GM12878 (cell line): ENCODE results near the gene ARID5B. TPM values are rescaled to one million over a fixed set of nuclear protein-coding genes. Genes with fewer than 3 reads are reported as not detected.

Experiments used
- SP1 ChIP-seq: IDR thresholded peaks from one replicate; pipeline ENCODE4 v1.6.1; 2011; ENCODE audit warnings: low read depth, low read length
- STAT3 ChIP-seq: IDR thresholded peaks from 2 replicates; pipeline ENCODE4 v1.6.1; 2011; ENCODE audit warnings: low read depth, low read length, improper control_type of control experiment
- TCF3 ChIP-seq: IDR thresholded peaks from 2 replicates; pipeline ENCODE4 v1.6.1; 2012; ENCODE audit warnings: low read depth, mild to moderate bottlenecking, low read length, borderline replicate concordance; ENCODE audit not compliant: insufficient read depth
- polyA plus RNA-seq, 11 experiments: library from polyadenylated mRNA; depleted of rRNA in 4 of 11; unstranded in 6 of 11; stranded (reverse) in 5 of 11; fragments of >200 nt; fragmentation: Nextera tagmentation in 4 of 11; fragmentation: Illumina TruSeq in 1 of 11; extraction: Ambion mirVana in 4 of 11; extraction: Trizol in 1 of 11; gene quantifications; 1 replicate in 1 of 11; 2 replicates in 10 of 11; pipeline versions ENCODE4 v1.2.1 to v1.2.3, GENCODE V29; 2011 to 2016; ENCODE audit warnings: inconsistent platforms in 2 of 11, missing spikeins in 2 of 11, low read depth in 1 of 11
- total RNA-seq, 4 experiments: library from RNA; depleted of rRNA in 3 of 4; stranded (reverse); fragments of >200 nt in 3 of 4; fragmentation: Illumina TruSeq in 1 of 4; extraction: Trizol in 1 of 4; gene quantifications; 2 replicates each; pipeline versions ENCODE4 v1.2.1 to v1.2.3, GENCODE V29; 2013 to 2021
- TF ChIP-seq, protein P1 (sequence below): fragments of 450-650 bp; IDR thresholded peaks from 2 replicates; pipeline ENCODE4 v1.6.1; 2016; ENCODE audit warnings: mild to moderate bottlenecking, moderate library complexity, borderline replicate concordance
- TF ChIP-seq, protein P2 (sequence below): fragments of 450-650 bp; IDR thresholded peaks from 2 replicates; pipeline ENCODE4 v1.6.1; 2017; ENCODE audit warnings: mild to moderate bottlenecking, moderate library complexity
- TF ChIP-seq, protein P3 (sequence below): fragments of 450-650 bp; IDR thresholded peaks from 2 replicates; pipeline ENCODE4 v1.6.1; 2014; ENCODE audit warnings: mild to moderate bottlenecking

ARID5B gene
- total and polyA plus RNA-seq, 10 of the 15 experiments (the other 5 are each of a cell fraction or from before 2014, with no cell fraction given), result 2.7 to 8.5 (median 6.1) TPM

DNA sequence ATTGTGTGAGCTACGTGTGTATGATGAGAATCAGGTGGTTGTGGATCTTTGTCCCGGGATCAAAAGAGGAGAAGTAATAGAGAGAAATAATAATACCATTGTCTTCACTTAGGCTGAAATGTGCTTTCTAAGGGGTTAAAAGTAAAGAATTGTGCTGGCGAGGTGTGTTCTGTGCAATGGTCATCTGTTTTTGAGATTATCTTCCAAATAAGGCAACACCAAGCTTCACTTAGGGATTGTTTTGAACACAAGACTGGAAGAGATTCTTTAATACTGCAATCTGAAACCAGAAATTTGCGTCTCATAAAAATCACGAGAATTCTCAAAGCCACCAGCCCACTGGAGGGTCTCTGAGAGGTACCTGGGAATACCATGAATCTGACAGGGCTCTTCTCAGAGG, 84.2 kb downstream of the ARID5B start (continued):
- TF ChIP-seq, protein P1, sequence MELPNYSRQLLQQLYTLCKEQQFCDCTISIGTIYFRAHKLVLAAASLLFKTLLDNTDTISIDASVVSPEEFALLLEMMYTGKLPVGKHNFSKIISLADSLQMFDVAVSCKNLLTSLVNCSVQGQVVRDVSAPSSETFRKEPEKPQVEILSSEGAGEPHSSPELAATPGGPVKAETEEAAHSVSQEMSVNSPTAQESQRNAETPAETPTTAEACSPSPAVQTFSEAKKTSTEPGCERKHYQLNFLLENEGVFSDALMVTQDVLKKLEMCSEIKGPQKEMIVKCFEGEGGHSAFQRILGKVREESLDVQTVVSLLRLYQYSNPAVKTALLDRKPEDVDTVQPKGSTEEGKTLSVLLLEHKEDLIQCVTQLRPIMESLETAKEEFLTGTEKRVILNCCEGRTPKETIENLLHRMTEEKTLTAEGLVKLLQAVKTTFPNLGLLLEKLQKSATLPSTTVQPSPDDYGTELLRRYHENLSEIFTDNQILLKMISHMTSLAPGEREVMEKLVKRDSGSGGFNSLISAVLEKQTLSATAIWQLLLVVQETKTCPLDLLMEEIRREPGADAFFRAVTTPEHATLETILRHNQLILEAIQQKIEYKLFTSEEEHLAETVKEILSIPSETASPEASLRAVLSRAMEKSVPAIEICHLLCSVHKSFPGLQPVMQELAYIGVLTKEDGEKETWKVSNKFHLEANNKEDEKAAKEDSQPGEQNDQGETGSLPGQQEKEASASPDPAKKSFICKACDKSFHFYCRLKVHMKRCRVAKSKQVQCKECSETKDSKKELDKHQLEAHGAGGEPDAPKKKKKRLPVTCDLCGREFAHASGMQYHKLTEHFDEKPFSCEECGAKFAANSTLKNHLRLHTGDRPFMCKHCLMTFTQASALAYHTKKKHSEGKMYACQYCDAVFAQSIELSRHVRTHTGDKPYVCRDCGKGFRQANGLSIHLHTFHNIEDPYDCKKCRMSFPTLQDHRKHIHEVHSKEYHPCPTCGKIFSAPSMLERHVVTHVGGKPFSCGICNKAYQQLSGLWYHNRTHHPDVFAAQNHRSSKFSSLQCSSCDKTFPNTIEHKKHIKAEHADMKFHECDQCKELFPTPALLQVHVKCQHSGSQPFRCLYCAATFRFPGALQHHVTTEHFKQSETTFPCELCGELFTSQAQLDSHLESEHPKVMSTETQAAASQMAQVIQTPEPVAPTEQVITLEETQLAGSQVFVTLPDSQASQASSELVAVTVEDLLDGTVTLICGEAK, result no peak
- TF ChIP-seq, protein P2, sequence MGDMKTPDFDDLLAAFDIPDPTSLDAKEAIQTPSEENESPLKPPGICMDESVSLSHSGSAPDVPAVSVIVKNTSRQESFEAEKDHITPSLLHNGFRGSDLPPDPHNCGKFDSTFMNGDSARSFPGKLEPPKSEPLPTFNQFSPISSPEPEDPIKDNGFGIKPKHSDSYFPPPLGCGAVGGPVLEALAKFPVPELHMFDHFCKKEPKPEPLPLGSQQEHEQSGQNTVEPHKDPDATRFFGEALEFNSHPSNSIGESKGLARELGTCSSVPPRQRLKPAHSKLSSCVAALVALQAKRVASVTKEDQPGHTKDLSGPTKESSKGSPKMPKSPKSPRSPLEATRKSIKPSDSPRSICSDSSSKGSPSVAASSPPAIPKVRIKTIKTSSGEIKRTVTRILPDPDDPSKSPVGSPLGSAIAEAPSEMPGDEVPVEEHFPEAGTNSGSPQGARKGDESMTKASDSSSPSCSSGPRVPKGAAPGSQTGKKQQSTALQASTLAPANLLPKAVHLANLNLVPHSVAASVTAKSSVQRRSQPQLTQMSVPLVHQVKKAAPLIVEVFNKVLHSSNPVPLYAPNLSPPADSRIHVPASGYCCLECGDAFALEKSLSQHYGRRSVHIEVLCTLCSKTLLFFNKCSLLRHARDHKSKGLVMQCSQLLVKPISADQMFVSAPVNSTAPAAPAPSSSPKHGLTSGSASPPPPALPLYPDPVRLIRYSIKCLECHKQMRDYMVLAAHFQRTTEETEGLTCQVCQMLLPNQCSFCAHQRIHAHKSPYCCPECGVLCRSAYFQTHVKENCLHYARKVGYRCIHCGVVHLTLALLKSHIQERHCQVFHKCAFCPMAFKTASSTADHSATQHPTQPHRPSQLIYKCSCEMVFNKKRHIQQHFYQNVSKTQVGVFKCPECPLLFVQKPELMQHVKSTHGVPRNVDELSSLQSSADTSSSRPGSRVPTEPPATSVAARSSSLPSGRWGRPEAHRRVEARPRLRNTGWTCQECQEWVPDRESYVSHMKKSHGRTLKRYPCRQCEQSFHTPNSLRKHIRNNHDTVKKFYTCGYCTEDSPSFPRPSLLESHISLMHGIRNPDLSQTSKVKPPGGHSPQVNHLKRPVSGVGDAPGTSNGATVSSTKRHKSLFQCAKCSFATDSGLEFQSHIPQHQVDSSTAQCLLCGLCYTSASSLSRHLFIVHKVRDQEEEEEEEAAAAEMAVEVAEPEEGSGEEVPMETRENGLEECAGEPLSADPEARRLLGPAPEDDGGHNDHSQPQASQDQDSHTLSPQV, result no peak
- TF ChIP-seq TCF3 (no peak), STAT3 (no peak), SP1 (no peak)
- TF ChIP-seq, protein P3, sequence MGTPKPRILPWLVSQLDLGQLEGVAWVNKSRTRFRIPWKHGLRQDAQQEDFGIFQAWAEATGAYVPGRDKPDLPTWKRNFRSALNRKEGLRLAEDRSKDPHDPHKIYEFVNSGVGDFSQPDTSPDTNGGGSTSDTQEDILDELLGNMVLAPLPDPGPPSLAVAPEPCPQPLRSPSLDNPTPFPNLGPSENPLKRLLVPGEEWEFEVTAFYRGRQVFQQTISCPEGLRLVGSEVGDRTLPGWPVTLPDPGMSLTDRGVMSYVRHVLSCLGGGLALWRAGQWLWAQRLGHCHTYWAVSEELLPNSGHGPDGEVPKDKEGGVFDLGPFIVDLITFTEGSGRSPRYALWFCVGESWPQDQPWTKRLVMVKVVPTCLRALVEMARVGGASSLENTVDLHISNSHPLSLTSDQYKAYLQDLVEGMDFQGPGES, result no peak
